Neural progenitor cell (in vitro differentiated cells): ENCODE data around the gene SORT1. TPM values are rescaled to one million over a fixed set of nuclear protein-coding genes. Genes with fewer than 3 reads are reported as not detected.

ENCODE experiments used
- DNase-seq: peaks from one replicate; pipeline ENCODE4 v3.0.0-alpha.2; 2016; ENCODE audit warnings: low spot score
- H2AFZ ChIP-seq: fragments of 200-600 bp; sonication (generic); replicated peaks from 2 replicates; pipeline ENCODE4 v1.6.1; 2016; ENCODE audit warnings: antibody characterized with exemption
- H3F3A ChIP-seq: fragments of 200-600 bp; sonication (generic); 2 replicates; pipeline ENCODE4 v1.6.1; 2016; ENCODE audit warnings: antibody characterized with exemption, low read depth
- H3K27ac ChIP-seq: fragments of 200-600 bp; sonication (generic); 2 replicates; pipeline ENCODE4 v1.5.1; 2016; ENCODE audit warnings: mild to moderate bottlenecking
- H3K27me3 ChIP-seq: fragments of 200-600 bp; sonication (generic); 2 replicates; pipeline ENCODE4 v1.6.1; 2016; ENCODE audit warnings: mild to moderate bottlenecking, moderate library complexity
- H3K36me3 ChIP-seq: fragments of 200-600 bp; sonication (generic); 2 replicates; pipeline ENCODE4 v1.5.1; 2016
- H3K4me1 ChIP-seq: fragments of 200-600 bp; sonication (generic); 2 replicates; pipeline ENCODE4 v1.6.1; 2016; ENCODE audit warnings: mixed run types
- H3K4me2 ChIP-seq: fragments of 200-600 bp; sonication (generic); 2 replicates; pipeline ENCODE4 v1.6.1; 2016
- H3K4me3 ChIP-seq: fragments of 200-600 bp; sonication (generic); 2 replicates; pipeline ENCODE4 v1.5.1; 2016
- H3K79me2 ChIP-seq: fragments of 200-600 bp; sonication (generic); 2 replicates; pipeline ENCODE4 v1.6.1; 2016; ENCODE audit warnings: low read depth
- H3K9ac ChIP-seq: fragments of 200-600 bp; sonication (generic); 2 replicates; pipeline ENCODE4 v1.6.1; 2016
- H3K9me3 ChIP-seq: fragments of 200-600 bp; sonication (generic); 2 replicates; pipeline ENCODE4 v1.5.1; 2016; ENCODE audit warnings: low read depth
- H4K20me1 ChIP-seq: fragments of 200-600 bp; sonication (generic); 2 replicates; pipeline ENCODE4 v1.6.1; 2016; ENCODE audit warnings: low read depth
- H3K27ac Mint-ChIP-seq: 3 replicates; pipeline ENCODE4 v1.8.0; 2021; ENCODE audit warnings: mixed read lengths
- H3K27me3 Mint-ChIP-seq: 2 replicates; pipeline ENCODE4 v1.8.0; 2022; ENCODE audit warnings: low read depth, mild to moderate bottlenecking, inconsistent platforms, moderate library complexity, mixed read lengths; ENCODE audit not compliant: insufficient read depth
- H3K36me3 Mint-ChIP-seq: 3 replicates; pipeline ENCODE4 v1.8.0; 2021; ENCODE audit warnings: mixed read lengths
- H3K4me1 Mint-ChIP-seq: 3 replicates; pipeline ENCODE4 v1.8.0; 2021; ENCODE audit warnings: mixed read lengths
- H3K4me3 Mint-ChIP-seq: 3 replicates; pipeline ENCODE4 v1.8.0; 2021; ENCODE audit warnings: mild to moderate bottlenecking, moderate library complexity, mixed read lengths
- H3K9me3 Mint-ChIP-seq: 3 replicates; pipeline ENCODE4 v1.8.0; 2020; ENCODE audit warnings: mixed read lengths
- EZH2 ChIP-seq: fragments of 200-600 bp; sonication (generic); IDR thresholded peaks from 2 replicates; pipeline ENCODE4 v1.6.1; 2017; ENCODE audit warnings: antibody characterized with exemption, mild to moderate bottlenecking, moderate library complexity
- EZH2phosphoT487 ChIP-seq: fragments of 200-600 bp; sonication (generic); IDR thresholded peaks from 2 replicates; pipeline ENCODE4 v1.6.1; 2017; ENCODE audit warnings: antibody characterized with exemption
- total RNA-seq: library from RNA; depleted of rRNA; stranded (reverse); fragments of >200 nt; gene quantifications from 2 replicates; pipeline ENCODE4 v1.2.3, GENCODE V29; 2015; ENCODE audit warnings: low replicate concordance
- TF ChIP-seq, protein P1 (sequence below): fragments of 200-600 bp; sonication (generic); IDR thresholded peaks from 2 replicates; pipeline ENCODE4 v1.5.1; 2017; ENCODE audit warnings: antibody characterized with exemption, mild to moderate bottlenecking

The SORT1 gene
- total RNA-seq, 1 donor from 2014 or later = 38.9 TPM

GRCh38 chr1:109272831-109273547 lies 124.7 kb downstream of the SORT1 start:
- Histone ChIP-seq H3K9me3 (no peaks in the 10 kb centered on the region), H4K20me1 (no peaks in the 10 kb centered on the region), H3K4me3 (no peak overlapping the region), H3K4me1 (no peaks in the 10 kb centered on the region), H3K4me2 (no peak overlapping the region), H3F3A (peaks cover 14% of the 10 kb centered on the region), H3K79me2 (no peaks in the 10 kb centered on the region), H3K27me3 (no peaks in the 10 kb centered on the region), H3K9ac (no peak overlapping the region), H3K36me3 (no peaks in the 10 kb centered on the region), H2AFZ (no peak overlapping the region), H3K27ac (no peak overlapping the region)
- Mint-ChIP-seq H3K4me3 (no peak overlapping the region), H3K36me3 (peaks cover 22% of the 10 kb centered on the region), H3K9me3 (no peaks in the 10 kb centered on the region), H3K27ac (no peak overlapping the region), H3K27me3 (peaks cover 6% of the 10 kb centered on the region), H3K4me1 (peaks cover 22% of the 10 kb centered on the region)
- TF ChIP-seq EZH2phosphoT487 = no peak
- DNase-seq = no peak

GRCh38 chr1:109272021-109272799 lies 125.5 kb downstream of the SORT1 start:
- H3K4me1 ChIP-seq = no peaks in the 10 kb centered on the region
- H2AFZ ChIP-seq = no peak overlapping the region
- no peaks in the 10 kb centered on the region for H3K27me3 ChIP-seq
- Mint-ChIP-seq H3K4me1 (peaks cover 21% of the 10 kb centered on the region), H3K4me3 (no peak overlapping the region), H3K27ac (no peak overlapping the region), H3K36me3 (peaks cover 25% of the 10 kb centered on the region), H3K9me3 (no peaks in the 10 kb centered on the region), H3K27me3 (peaks cover 8% of the 10 kb centered on the region)
- no peak overlapping the region for H3K9ac ChIP-seq
- peaks cover 7% of the 10 kb centered on the region for H3F3A ChIP-seq
- DNase-seq = no peak
- no peak overlapping the region for H3K4me3 ChIP-seq
- H3K27ac ChIP-seq = no peak overlapping the region
- no peaks in the 10 kb centered on the region for H3K9me3 ChIP-seq
- TF ChIP-seq EZH2phosphoT487 (no peak), EZH2 (no peak)
- TF ChIP-seq, protein P1, sequence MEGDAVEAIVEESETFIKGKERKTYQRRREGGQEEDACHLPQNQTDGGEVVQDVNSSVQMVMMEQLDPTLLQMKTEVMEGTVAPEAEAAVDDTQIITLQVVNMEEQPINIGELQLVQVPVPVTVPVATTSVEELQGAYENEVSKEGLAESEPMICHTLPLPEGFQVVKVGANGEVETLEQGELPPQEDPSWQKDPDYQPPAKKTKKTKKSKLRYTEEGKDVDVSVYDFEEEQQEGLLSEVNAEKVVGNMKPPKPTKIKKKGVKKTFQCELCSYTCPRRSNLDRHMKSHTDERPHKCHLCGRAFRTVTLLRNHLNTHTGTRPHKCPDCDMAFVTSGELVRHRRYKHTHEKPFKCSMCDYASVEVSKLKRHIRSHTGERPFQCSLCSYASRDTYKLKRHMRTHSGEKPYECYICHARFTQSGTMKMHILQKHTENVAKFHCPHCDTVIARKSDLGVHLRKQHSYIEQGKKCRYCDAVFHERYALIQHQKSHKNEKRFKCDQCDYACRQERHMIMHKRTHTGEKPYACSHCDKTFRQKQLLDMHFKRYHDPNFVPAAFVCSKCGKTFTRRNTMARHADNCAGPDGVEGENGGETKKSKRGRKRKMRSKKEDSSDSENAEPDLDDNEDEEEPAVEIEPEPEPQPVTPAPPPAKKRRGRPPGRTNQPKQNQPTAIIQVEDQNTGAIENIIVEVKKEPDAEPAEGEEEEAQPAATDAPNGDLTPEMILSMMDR = no peak
- H4K20me1 ChIP-seq = no peaks in the 10 kb centered on the region
- no peaks in the 10 kb centered on the region for H3K36me3 ChIP-seq
- no peaks in the 10 kb centered on the region for H3K79me2 ChIP-seq
- no peak overlapping the region for H3K4me2 ChIP-seq

GRCh38 chr1:109271458-109271857 lies 126.3 kb downstream of the SORT1 start:
- H3K27me3 ChIP-seq = no peaks in the 10 kb centered on the region
- TF ChIP-seq, protein P1 = no peak
- TF ChIP-seq EZH2phosphoT487 (no peak), EZH2 (no peak)
- H3K27ac Mint-ChIP-seq = no peak overlapping the region
- no peaks in the 10 kb centered on the region for H4K20me1 ChIP-seq
- H3K4me1 Mint-ChIP-seq = peaks cover 18% of the 10 kb centered on the region
- peaks cover 29% of the 10 kb centered on the region for H3K36me3 Mint-ChIP-seq
- no peaks in the 10 kb centered on the region for H3K9me3 ChIP-seq
- no peak overlapping the region for H3K9ac ChIP-seq
- no peak for DNase-seq
- H3K4me2 ChIP-seq = no peak overlapping the region
- H3K79me2 ChIP-seq = no peaks in the 10 kb centered on the region
- peak overlapping the region; percentile 52 for H3K4me3 Mint-ChIP-seq
- H3K27me3 Mint-ChIP-seq = peaks cover 8% of the 10 kb centered on the region
- no peaks in the 10 kb centered on the region for H3K36me3 ChIP-seq
- no peaks in the 10 kb centered on the region for H3K9me3 Mint-ChIP-seq
- no peak overlapping the region for H3K27ac ChIP-seq
- H2AFZ ChIP-seq = no peak overlapping the region
- no peaks in the 10 kb centered on the region for H3K4me1 ChIP-seq
- H3K4me3 ChIP-seq = no peak overlapping the region
- no peaks in the 10 kb centered on the region for H3F3A ChIP-seq
